Fibroblast of lung (primary cell): ENCODE data around the gene CTBP2. TPM values are rescaled to one million over a fixed set of nuclear protein-coding genes. Genes with fewer than 3 reads are reported as not detected.

Experiments
- DNase-seq, 2 donors: peaks; one replicate each; pipeline versions ENCODE4 v3.0.0 to v3.0.0-alpha.2; 2010; ENCODE audit warnings: low read depth in 2 of 2
- H2AFZ ChIP-seq: 2 replicates; pipeline ENCODE4 v1.5.1; 2012; ENCODE audit warnings: low read length, control low read depth, inconsistent platforms
- H3K27ac ChIP-seq: 2 replicates; pipeline ENCODE4 v1.5.1; 2011; ENCODE audit warnings: low read length, control low read depth; ENCODE audit not compliant: insufficient read depth
- H3K27me3 ChIP-seq: 2 replicates; pipeline ENCODE4 v1.5.1; 2011; ENCODE audit warnings: mild to moderate bottlenecking, low read length; ENCODE audit not compliant: control insufficient read depth, insufficient read depth
- H3K36me3 ChIP-seq: 2 replicates; pipeline ENCODE4 v1.5.1; 2011; ENCODE audit warnings: low read length; ENCODE audit not compliant: control insufficient read depth, insufficient read depth
- H3K4me1 ChIP-seq: 2 replicates; pipeline ENCODE4 v1.5.1; 2011; ENCODE audit warnings: low read length; ENCODE audit not compliant: control insufficient read depth, insufficient read depth; ENCODE audit errors: extremely low read depth
- H3K4me2 ChIP-seq: 2 replicates; pipeline ENCODE4 v1.5.1; 2011; ENCODE audit warnings: low read length, control low read depth; ENCODE audit not compliant: insufficient read depth; ENCODE audit errors: extremely low read depth
- H3K4me3 ChIP-seq, 4 experiments: fragments of 200-600 bp in 1 of 4; sonication (generic) in 1 of 4; replicated peaks in 1 of 4; 2 replicates each; pipeline ENCODE4 v1.5.1; 2011 to 2016; ENCODE audit warnings: low read length in 4 of 4, low read depth in 3 of 4, mild to moderate bottlenecking in 3 of 4, control low read depth in 2 of 4, inconsistent platforms in 1 of 4, mixed read lengths in 1 of 4; ENCODE audit not compliant: insufficient read depth in 1 of 4; ENCODE audit errors: control extremely low read depth in 1 of 4
- H3K79me2 ChIP-seq: 2 replicates; pipeline ENCODE4 v1.5.1; 2012; ENCODE audit warnings: mild to moderate bottlenecking, low read length, inconsistent platforms; ENCODE audit not compliant: control insufficient read depth, insufficient read depth
- H3K9ac ChIP-seq: 2 replicates; pipeline ENCODE4 v1.5.1; 2011; ENCODE audit warnings: mild to moderate bottlenecking, low read length, control low read depth; ENCODE audit not compliant: insufficient read depth
- H3K9me3 ChIP-seq: 2 replicates; pipeline ENCODE4 v1.5.1; 2012; ENCODE audit warnings: low read depth, low read length; ENCODE audit not compliant: control insufficient read depth, insufficient read depth
- H4K20me1 ChIP-seq: 2 replicates; pipeline ENCODE4 v1.5.1; 2011; ENCODE audit warnings: low read length; ENCODE audit not compliant: control insufficient read depth, insufficient read depth; ENCODE audit errors: extremely low read depth
- CTCF ChIP-seq, 2 donors: IDR thresholded peaks in 1 of 2; conservative IDR thresholded peaks in 1 of 2; 1 replicate in 1 of 2; 2 replicates in 1 of 2; pipeline ENCODE4 v1.5.1; 2011 to 2012; ENCODE audit warnings: low read length in 2 of 2, control low read depth in 1 of 2, inconsistent platforms in 1 of 2, low read depth in 1 of 2, mild to moderate bottlenecking in 1 of 2
- EZH2 ChIP-seq: IDR thresholded peaks from 2 replicates; pipeline ENCODE4 v1.5.1; 2012; ENCODE audit warnings: low read length, control low read depth, mild to moderate bottlenecking; ENCODE audit errors: missing control alignments
- polyA plus RNA-seq, 2 donors: library from polyadenylated mRNA; depleted of rRNA in 1 of 2; stranded (reverse) in 1 of 2; unstranded in 1 of 2; fragments of >200 nt; gene quantifications; 2 replicates each; pipeline ENCODE4 v1.2.1, GENCODE V29; 2011 to 2012; ENCODE audit warnings: missing spikeins in 1 of 2
- total RNA-seq: library from RNA; depleted of rRNA; stranded (reverse); fragments of >200 nt; gene quantifications from 2 replicates; pipeline ENCODE4 v1.2.1, GENCODE V29; 2014

Gene CTBP2
- total and polyA plus RNA-seq, 2 donors (not counting 1 experiment from before 2014, with no cell fraction given), result 72.1 to 73.3 TPM

DNA sequence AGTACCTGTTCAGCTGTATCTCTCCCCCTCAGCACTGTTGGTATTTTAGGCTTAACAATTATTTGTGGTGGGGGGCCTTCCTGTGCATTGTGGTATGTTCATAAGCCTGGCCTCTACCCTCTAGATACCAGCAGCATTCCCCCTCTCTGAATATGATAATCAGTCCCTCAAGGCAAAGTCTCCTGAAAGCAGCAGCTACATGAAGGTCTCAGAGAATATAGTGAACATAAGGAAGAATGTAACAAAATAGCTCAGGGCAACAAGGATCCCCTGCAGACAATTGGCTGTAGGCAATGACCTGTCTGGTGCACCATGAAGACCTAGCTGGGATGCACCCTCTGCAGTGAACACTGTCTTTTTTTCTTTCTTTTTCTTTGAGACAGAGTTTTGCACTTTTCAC is 86.4 kb downstream of the CTBP2 start:
- no peak overlapping the region for H2AFZ ChIP-seq
- no peak overlapping the region for H3K4me2 ChIP-seq
- no peaks in the 10 kb centered on the region for H3K27me3 ChIP-seq
- peaks cover 11% of the 10 kb centered on the region for H3K4me1 ChIP-seq
- H3K4me3 ChIP-seq, result no peak overlapping the region
- no peaks in the 10 kb centered on the region for H3K9me3 ChIP-seq
- no peak overlapping the region for H3K9ac ChIP-seq
- no peaks in the 10 kb centered on the region for H4K20me1 ChIP-seq
- no peak overlapping the region for H3K27ac ChIP-seq
- DNase-seq, result no peak
- TF ChIP-seq EZH2, result no peak
- no peak for TF ChIP-seq CTCF (conservative IDR thresholded peaks at IDR 0.05 in 1 of 2, IDR thresholded peaks at IDR 0.05 in 1 of 2; ENCODE audit: low read depth in 1 of 2, low read length in 2 of 2)
- H3K79me2 ChIP-seq, result peaks cover 60% of the 10 kb centered on the region
- peaks cover 4% of the 10 kb centered on the region for H3K36me3 ChIP-seq

DNA sequence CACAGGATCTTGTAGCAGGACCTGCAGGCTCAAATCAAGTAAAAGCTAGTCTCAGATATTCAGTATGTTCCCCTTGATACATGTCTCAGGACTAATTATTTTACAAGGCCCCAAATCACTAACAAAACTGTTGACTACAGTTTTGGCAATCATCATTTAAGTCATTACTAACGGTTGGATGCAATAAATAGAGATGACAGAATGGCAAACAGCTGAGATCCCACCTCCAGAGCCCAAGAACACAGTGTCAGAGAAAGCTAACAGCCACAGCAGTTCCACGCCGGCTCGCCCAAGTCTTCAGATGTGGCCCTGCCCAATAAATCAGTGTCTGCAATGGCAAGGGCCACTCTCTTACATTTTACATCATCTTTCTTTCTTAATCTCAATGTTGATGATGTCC is 87.6 kb downstream of the CTBP2 start:
- Histone ChIP-seq H3K36me3 (peaks cover 8% of the 10 kb centered on the region), H3K9me3 (no peaks in the 10 kb centered on the region), H3K79me2 (peaks cover 67% of the 10 kb centered on the region), H3K9ac (no peak overlapping the region), H3K27me3 (no peaks in the 10 kb centered on the region), H3K27ac (no peak overlapping the region), H3K4me3 (no peak overlapping the region), H2AFZ (no peak overlapping the region), H3K4me1 (peaks cover 11% of the 10 kb centered on the region), H3K4me2 (no peak overlapping the region), H4K20me1 (no peaks in the 10 kb centered on the region)
- no peak for TF ChIP-seq EZH2
- TF ChIP-seq CTCF (conservative IDR thresholded peaks at IDR 0.05 in 1 of 2, IDR thresholded peaks at IDR 0.05 in 1 of 2; ENCODE audit: low read depth in 1 of 2, low read length in 2 of 2), result no peak
- DNase-seq, result no peak

GRCh38 chr10:125071008-125071407 is 89.4 kb downstream of the CTBP2 start:
- H3K79me2 ChIP-seq, result peaks cover 68% of the 10 kb centered on the region
- H3K4me1 ChIP-seq, result peaks cover under 1% of the 10 kb centered on the region
- H3K36me3 ChIP-seq, result peaks cover 9% of the 10 kb centered on the region
- no peak overlapping the region for H3K9ac ChIP-seq
- no peaks in the 10 kb centered on the region for H3K27me3 ChIP-seq
- no peak for DNase-seq
- H3K27ac ChIP-seq, result no peak overlapping the region
- no peak overlapping the region for H3K4me3 ChIP-seq
- H3K4me2 ChIP-seq, result no peak overlapping the region
- no peaks in the 10 kb centered on the region for H4K20me1 ChIP-seq
- no peaks in the 10 kb centered on the region for H3K9me3 ChIP-seq
- no peak for TF ChIP-seq EZH2
- TF ChIP-seq CTCF (conservative IDR thresholded peaks at IDR 0.05 in 1 of 2, IDR thresholded peaks at IDR 0.05 in 1 of 2; ENCODE audit: low read depth in 1 of 2, low read length in 2 of 2), result no peak
- no peak overlapping the region for H2AFZ ChIP-seq
